ENCODE data around the gene ZNF511.

- TF ChIP-seq CTCF (conservative IDR thresholded peaks at IDR 0.05) (no peak), ZFX (IDR thresholded peaks at IDR 0.05) (no peak)
These were observed 19.9 kb downstream of the ZNF511 start for GRCh38 chr10:133328358-133329343.
